K562 (cell line): Measurements from ENCODE around the gene PRELID1.

ENCODE experiments used
- EZH2 ChIP-seq: IDR thresholded peaks from 2 replicates; pipeline ENCODE4 v1.6.1; 2012; ENCODE audit warnings: low read depth, mild to moderate bottlenecking, inconsistent platforms, low read length, borderline replicate concordance
- NCOR1 ChIP-seq: fragments of 450-650 bp; IDR thresholded peaks from 2 replicates; pipeline ENCODE4 v1.6.1; 2016; ENCODE audit warnings: mild to moderate bottlenecking, moderate library complexity
- PML ChIP-seq: IDR thresholded peaks from 2 replicates; pipeline ENCODE4 v1.6.1; 2012; ENCODE audit warnings: low read length, inconsistent platforms
- RAD21 ChIP-seq, 2 experiments: fragments of 250-450 bp in 1 of 2; fragments of 450-650 bp in 1 of 2; sonication (Bioruptor Pico) in 1 of 2; formaldehyde crosslinking in 1 of 2; IDR thresholded peaks in 1 of 2; conservative IDR thresholded peaks in 1 of 2; 2 replicates each; pipeline versions ENCODE4 v1.4.0 to v1.8.0; 2020 to 2022; ENCODE audit warnings: mild to moderate bottlenecking in 2 of 2, moderate library complexity in 1 of 2
- ZBED1 ChIP-seq: IDR thresholded peaks from 2 replicates; pipeline ENCODE4 v1.6.1; 2014

- TF ChIP-seq RAD21 (CRISPR knock-in tag; conservative IDR thresholded peaks at IDR 0.05 in 1 of 2, IDR thresholded peaks at IDR 0.05 in 1 of 2): no peak
- no peak for TF ChIP-seq ZBED1
- TF ChIP-seq PML: no peak
- no peak for TF ChIP-seq EZH2
- TF ChIP-seq NCOR1: no peak
Measured at GRCh38 chr5:177275883-177276282, 27.7 kb upstream of the PRELID1 start.
